ENCODE results near the gene PRR20D. TPM values are rescaled to one million over a fixed set of nuclear protein-coding genes. Genes with fewer than 3 reads are reported as not detected.
"Not testable (repeated sequence)": the region's sequence is repeated elsewhere in the genome, so short reads cannot be mapped to it uniquely, and the experiment has no call there.

The PRR20D gene
- not detected in 2 replicates for total RNA-seq
- polyA plus RNA-seq, result not detected in 2 replicates
- polyA plus RNA-seq (2011; cell fraction: cytosol; rRNA removed), result not detected in 2 replicates
- polyA plus RNA-seq (2011; cell fraction: nucleus; rRNA removed), result not detected in 2 replicates
- not detected in 2 replicates for polyA plus RNA-seq (2012)
- polyA minus RNA-seq, result not detected in 2 replicates
- polyA minus RNA-seq (2011; cell fraction: cytosol; rRNA and poly(A)+ RNA removed), result not detected
- not detected in 2 replicates for polyA minus RNA-seq (2011; cell fraction: nucleus; rRNA and poly(A)+ RNA removed)
- not detected for Bru-seq, nascent RNA
- not detected for BruChase-seq, experiment 1, labeled RNA remaining after a 6-hour chase
- not detected for BruChase-seq, experiment 2, labeled RNA remaining after a 2-hour chase
- long read RNA-seq, result 0 reads

DNA sequence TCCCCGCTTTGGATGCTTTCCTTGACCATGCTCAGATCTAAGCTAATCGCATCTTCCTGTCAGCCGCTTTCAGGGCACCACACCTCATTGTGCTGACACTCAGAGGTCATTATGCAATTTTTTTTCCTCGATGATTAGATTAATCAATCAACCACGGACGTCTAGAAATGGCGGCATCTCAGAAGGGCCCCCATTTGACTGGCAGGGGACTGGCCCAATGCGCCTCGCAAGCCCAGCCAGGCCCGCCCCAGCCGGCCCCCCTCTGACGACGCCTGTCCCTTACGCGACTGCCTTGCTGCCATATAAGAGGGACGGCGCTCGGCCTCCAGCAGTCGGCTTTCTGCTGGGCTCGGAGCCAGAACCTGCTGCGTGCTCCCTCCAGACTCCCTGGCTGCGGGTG lies at the start of gene PRR20D:
PRR20D (plus strand) TSS at position 301 of the 400 bp plus-strand sequence. CDS start 387 bp downstream, outside the sequence.
- POLR2A ChIA-PET; H3K27ac ChIP-seq (ENCODE audit: insufficient read depth, low read depth, low read length); DNase-seq (ENCODE audit: low read depth, low spot score); dilution Hi-C loops (cut with MboI; ENCODE audit: extremely low pct_ligation_motif_present, low sequenced_read_pairs); H3K9me3 ChIP-seq (replicated peaks; ENCODE audit: control insufficient read depth, insufficient read depth, low read length); H4K20me1 ChIP-seq (replicated peaks; ENCODE audit: control insufficient read depth, extremely low read depth, insufficient read depth, low read length); H3K4me1 ChIP-seq (ENCODE audit: control insufficient read depth, extremely low read depth, insufficient read depth, low read length); H2AFZ ChIP-seq (ENCODE audit: low read depth, low read length); H3K4me3 ChIP-seq (replicated peaks in 1 of 3; ENCODE audit: insufficient read depth in 1 of 3, low read depth in 1 of 3, low read length in 3 of 3); H3K9me1 ChIP-seq (replicated peaks; ENCODE audit: control insufficient read depth, extremely low read depth, insufficient read depth, low read length); H3K79me2 ChIP-seq (ENCODE audit: control insufficient read depth, insufficient read depth, low read length); H3K4me2 ChIP-seq (ENCODE audit: insufficient read depth, low read length); H3K36me3 ChIP-seq (ENCODE audit: control insufficient read depth in 2 of 2, extremely low read depth in 1 of 2, insufficient read depth in 2 of 2, low read length in 2 of 2); intact Hi-C loops (cut with micrococcal nuclease); BruUV-seq (replicated peaks); H3K27me3 ChIP-seq (ENCODE audit: control insufficient read depth in 2 of 2, insufficient read depth in 2 of 2, low read length in 2 of 2); FAIRE-seq; CTCF ChIA-PET; H3K9ac ChIP-seq (replicated peaks; ENCODE audit: extremely low read depth, insufficient read depth, low read length): not testable (repeated sequence)

GRCh38 chr13:57114945-57115344 lies 45.5 kb upstream of the PRR20D start:
- H3K79me2 ChIP-seq (ENCODE audit: control insufficient read depth, insufficient read depth, low read length), result no peaks in the 10 kb centered on the region
- no peak for TF ChIP-seq GATA2 (IDR thresholded peaks at IDR 0.05; ENCODE audit: insufficient read depth, insufficient read length, low read depth, low read length)
- TF ChIP-seq EZH2 (IDR thresholded peaks at IDR 0.05; ENCODE audit: borderline replicate concordance, low read depth, low read length, severe bottlenecking), result no peak
- no peak for TF ChIP-seq MYC (IDR thresholded peaks at IDR 0.05; ENCODE audit: low read depth, low read length)
- TF ChIP-seq, protein P1, sequence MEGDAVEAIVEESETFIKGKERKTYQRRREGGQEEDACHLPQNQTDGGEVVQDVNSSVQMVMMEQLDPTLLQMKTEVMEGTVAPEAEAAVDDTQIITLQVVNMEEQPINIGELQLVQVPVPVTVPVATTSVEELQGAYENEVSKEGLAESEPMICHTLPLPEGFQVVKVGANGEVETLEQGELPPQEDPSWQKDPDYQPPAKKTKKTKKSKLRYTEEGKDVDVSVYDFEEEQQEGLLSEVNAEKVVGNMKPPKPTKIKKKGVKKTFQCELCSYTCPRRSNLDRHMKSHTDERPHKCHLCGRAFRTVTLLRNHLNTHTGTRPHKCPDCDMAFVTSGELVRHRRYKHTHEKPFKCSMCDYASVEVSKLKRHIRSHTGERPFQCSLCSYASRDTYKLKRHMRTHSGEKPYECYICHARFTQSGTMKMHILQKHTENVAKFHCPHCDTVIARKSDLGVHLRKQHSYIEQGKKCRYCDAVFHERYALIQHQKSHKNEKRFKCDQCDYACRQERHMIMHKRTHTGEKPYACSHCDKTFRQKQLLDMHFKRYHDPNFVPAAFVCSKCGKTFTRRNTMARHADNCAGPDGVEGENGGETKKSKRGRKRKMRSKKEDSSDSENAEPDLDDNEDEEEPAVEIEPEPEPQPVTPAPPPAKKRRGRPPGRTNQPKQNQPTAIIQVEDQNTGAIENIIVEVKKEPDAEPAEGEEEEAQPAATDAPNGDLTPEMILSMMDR (IDR thresholded peaks at IDR 0.05; ENCODE audit: extremely low read depth in 1 of 2, insufficient read depth in 1 of 2, low read depth in 1 of 2, low read length in 2 of 2), result no peak
- TF ChIP-seq POLR2A (IDR thresholded peaks at IDR 0.05; ENCODE audit: low read depth, low read length), result no peak
- no peak for TF ChIP-seq MAX (IDR thresholded peaks at IDR 0.05; ENCODE audit: insufficient read depth, insufficient read length)
- no peak for TF ChIP-seq FOS (IDR thresholded peaks at IDR 0.05; ENCODE audit: borderline replicate concordance, insufficient read depth, low read length)
- no peak for TF ChIP-seq POLR2AphosphoS5 (IDR thresholded peaks at IDR 0.05; ENCODE audit: insufficient read depth, low read depth, low read length)
- no peak for TF ChIP-seq JUN (IDR thresholded peaks at IDR 0.05; ENCODE audit: borderline replicate concordance, insufficient read depth, insufficient read length, low read depth)
- POLR2A ChIA-PET, result no interaction called here
- no peaks in the 10 kb centered on the region for H3K9me1 ChIP-seq (replicated peaks; ENCODE audit: control insufficient read depth, extremely low read depth, insufficient read depth, low read length)
- CTCF ChIA-PET, result no interaction called here
- H3K27me3 ChIP-seq (ENCODE audit: control insufficient read depth in 2 of 2, insufficient read depth in 2 of 2, low read length in 2 of 2), result no peaks in the 10 kb centered on the region
- no peak overlapping the region for H3K9ac ChIP-seq (replicated peaks; ENCODE audit: extremely low read depth, insufficient read depth, low read length)
- no peaks in the 10 kb centered on the region for H3K4me1 ChIP-seq (ENCODE audit: control insufficient read depth, extremely low read depth, insufficient read depth, low read length)
- dilution Hi-C loops (cut with MboI; ENCODE audit: extremely low pct_ligation_motif_present, low sequenced_read_pairs) (no loop called here), intact Hi-C loops (cut with micrococcal nuclease) (no loop called here)
- H4K20me1 ChIP-seq (replicated peaks; ENCODE audit: control insufficient read depth, extremely low read depth, insufficient read depth, low read length), result no peaks in the 10 kb centered on the region
- DNase-seq (ENCODE audit: low read depth, low spot score), result no peak
- BruUV-seq (replicated peaks), result no TSS peak
- no peak overlapping the region for H2AFZ ChIP-seq (ENCODE audit: low read depth, low read length)
- FAIRE-seq, result no peak
- H3K27ac ChIP-seq (ENCODE audit: insufficient read depth, low read depth, low read length), result no peak overlapping the region
- H3K9me3 ChIP-seq (replicated peaks; ENCODE audit: control insufficient read depth, insufficient read depth, low read length), result no peaks in the 10 kb centered on the region
- H3K36me3 ChIP-seq (ENCODE audit: control insufficient read depth in 2 of 2, extremely low read depth in 1 of 2, insufficient read depth in 2 of 2, low read length in 2 of 2), result no peaks in the 10 kb centered on the region
- H3K4me3 ChIP-seq (replicated peaks in 1 of 3; ENCODE audit: insufficient read depth in 1 of 3, low read depth in 1 of 3, low read length in 3 of 3), result no peak overlapping the region
- no peak overlapping the region for H3K4me2 ChIP-seq (ENCODE audit: insufficient read depth, low read length)

All from endothelial cell of umbilical vein (primary cell).